HepG2 (cell line): ENCODE measurements around the gene SPNS3. TPM values are rescaled to one million over a fixed set of nuclear protein-coding genes. Genes with fewer than 3 reads are reported as not detected.
A peak's percentile ranks its signal among the peaks of the same experiment; 100 is the strongest.

Experiments used
- ARHGAP35 ChIP-seq: sonication (generic); formaldehyde crosslinking; IDR thresholded peaks from 2 replicates; pipeline ENCODE4 v1.9.0; 2022; ENCODE audit warnings: mild to moderate bottlenecking, inconsistent platforms, moderate library complexity, missing genetic modification reagents, borderline replicate concordance
- CHD4 ChIP-seq: fragments of 200-600 bp; sonication (generic); IDR thresholded peaks from 2 replicates; pipeline ENCODE4 v1.7.0; 2017; ENCODE audit warnings: mild to moderate bottlenecking, low read length, borderline replicate concordance
- ELF3 ChIP-seq: IDR thresholded peaks from 2 replicates; pipeline ENCODE4 v1.6.1; 2016; ENCODE audit warnings: missing genetic modification reagents, missing compliant biosample characterization
- ETV5 ChIP-seq: IDR thresholded peaks from 2 replicates; pipeline ENCODE4 v1.6.1; 2018; ENCODE audit warnings: missing biosample characterization, missing genetic modification reagents, inconsistent platforms, borderline replicate concordance
- GLI4 ChIP-seq: sonication (generic); formaldehyde crosslinking; IDR thresholded peaks from 2 replicates; pipeline ENCODE4 v1.5.1; 2020; ENCODE audit warnings: missing genetic modification reagents, mild to moderate bottlenecking, moderate library complexity, borderline replicate concordance
- MAZ ChIP-seq, 2 experiments: sonication (generic) in 1 of 2; formaldehyde crosslinking in 1 of 2; IDR thresholded peaks; 2 replicates each; pipeline versions ENCODE4 v1.5.0 to v1.6.1; 2012 to 2020; ENCODE audit warnings: low read depth in 2 of 2, mild to moderate bottlenecking in 2 of 2, borderline replicate concordance in 1 of 2, improper control_type of control experiment in 1 of 2, low read length in 1 of 2, missing genetic modification reagents in 1 of 2, moderate library complexity in 1 of 2
- NFIC ChIP-seq: IDR thresholded peaks from 2 replicates; pipeline ENCODE4 v1.6.1; 2012; ENCODE audit warnings: mild to moderate bottlenecking, low read length, inconsistent platforms
- RXRB ChIP-seq: IDR thresholded peaks from 2 replicates; pipeline ENCODE4 v1.6.1; 2016; ENCODE audit warnings: borderline replicate concordance, missing genetic modification reagents, missing compliant biosample characterization
- ZBTB21 ChIP-seq: sonication (generic); formaldehyde crosslinking; IDR thresholded peaks from 2 replicates; pipeline ENCODE4 v1.4.0; 2020; ENCODE audit warnings: missing genetic modification reagents
- ZBTB7A ChIP-seq: sonication (generic); formaldehyde crosslinking; IDR thresholded peaks from 2 replicates; pipeline ENCODE4 v1.8.0; 2022; ENCODE audit warnings: mild to moderate bottlenecking, missing genetic modification reagents
- ZMYM3 ChIP-seq: sonication (generic); formaldehyde crosslinking; IDR thresholded peaks from 2 replicates; pipeline ENCODE4 v1.5.1; 2020; ENCODE audit warnings: mild to moderate bottlenecking, missing genetic modification reagents
- ZNF30 ChIP-seq: sonication (generic); formaldehyde crosslinking; IDR thresholded peaks from 2 replicates; pipeline ENCODE4 v1.5.0; 2020; ENCODE audit warnings: mild to moderate bottlenecking, missing genetic modification reagents
- ZNF44 ChIP-seq: sonication (generic); formaldehyde crosslinking; IDR thresholded peaks from 2 replicates; pipeline ENCODE4 v1.5.1; 2020; ENCODE audit warnings: mild to moderate bottlenecking, missing genetic modification reagents
- ZNF629 ChIP-seq: sonication (generic); formaldehyde crosslinking; conservative IDR thresholded peaks from 2 replicates; pipeline ENCODE4 v1.5.0; 2020; ENCODE audit warnings: missing genetic modification reagents
- ZSCAN22 ChIP-seq: sonication (generic); formaldehyde crosslinking; IDR thresholded peaks from 2 replicates; pipeline ENCODE4 v1.4.0; 2020; ENCODE audit warnings: mild to moderate bottlenecking, missing genetic modification reagents
- polyA plus RNA-seq, 8 experiments: library from polyadenylated mRNA; depleted of rRNA in 3 of 8; stranded (reverse) in 7 of 8; unstranded in 1 of 8; fragments of >200 nt; fragmentation: Illumina TruSeq in 4 of 8; extraction: Trizol in 4 of 8; gene quantifications; 2 replicates each; pipeline versions ENCODE4 v1.2.1 to v1.2.3, GENCODE V29; 2011 to 2016; ENCODE audit warnings: low read depth in 4 of 8, missing spikeins in 1 of 8, mixed read lengths in 1 of 8; ENCODE audit not compliant: insufficient read depth in 1 of 8
- total RNA-seq, 5 experiments: library from RNA; depleted of rRNA; stranded (reverse); fragments of >200 nt; fragmentation: Illumina TruSeq; extraction: Trizol; gene quantifications; 2 replicates each; pipeline ENCODE4 v1.2.3, GENCODE V29; 2016; ENCODE audit warnings: low read depth in 1 of 5
- TF ChIP-seq, protein P1 (sequence below): sonication (generic); formaldehyde crosslinking; IDR thresholded peaks from 2 replicates; pipeline ENCODE4 v1.5.1; 2020; ENCODE audit warnings: mild to moderate bottlenecking, missing genetic modification reagents, moderate library complexity

Gene SPNS3
- total and polyA plus RNA-seq, 2 of the 13 experiments (the other 11 are each of a cell fraction or from before 2014, with no cell fraction given), result not detected

- TF ChIP-seq, protein P1, sequence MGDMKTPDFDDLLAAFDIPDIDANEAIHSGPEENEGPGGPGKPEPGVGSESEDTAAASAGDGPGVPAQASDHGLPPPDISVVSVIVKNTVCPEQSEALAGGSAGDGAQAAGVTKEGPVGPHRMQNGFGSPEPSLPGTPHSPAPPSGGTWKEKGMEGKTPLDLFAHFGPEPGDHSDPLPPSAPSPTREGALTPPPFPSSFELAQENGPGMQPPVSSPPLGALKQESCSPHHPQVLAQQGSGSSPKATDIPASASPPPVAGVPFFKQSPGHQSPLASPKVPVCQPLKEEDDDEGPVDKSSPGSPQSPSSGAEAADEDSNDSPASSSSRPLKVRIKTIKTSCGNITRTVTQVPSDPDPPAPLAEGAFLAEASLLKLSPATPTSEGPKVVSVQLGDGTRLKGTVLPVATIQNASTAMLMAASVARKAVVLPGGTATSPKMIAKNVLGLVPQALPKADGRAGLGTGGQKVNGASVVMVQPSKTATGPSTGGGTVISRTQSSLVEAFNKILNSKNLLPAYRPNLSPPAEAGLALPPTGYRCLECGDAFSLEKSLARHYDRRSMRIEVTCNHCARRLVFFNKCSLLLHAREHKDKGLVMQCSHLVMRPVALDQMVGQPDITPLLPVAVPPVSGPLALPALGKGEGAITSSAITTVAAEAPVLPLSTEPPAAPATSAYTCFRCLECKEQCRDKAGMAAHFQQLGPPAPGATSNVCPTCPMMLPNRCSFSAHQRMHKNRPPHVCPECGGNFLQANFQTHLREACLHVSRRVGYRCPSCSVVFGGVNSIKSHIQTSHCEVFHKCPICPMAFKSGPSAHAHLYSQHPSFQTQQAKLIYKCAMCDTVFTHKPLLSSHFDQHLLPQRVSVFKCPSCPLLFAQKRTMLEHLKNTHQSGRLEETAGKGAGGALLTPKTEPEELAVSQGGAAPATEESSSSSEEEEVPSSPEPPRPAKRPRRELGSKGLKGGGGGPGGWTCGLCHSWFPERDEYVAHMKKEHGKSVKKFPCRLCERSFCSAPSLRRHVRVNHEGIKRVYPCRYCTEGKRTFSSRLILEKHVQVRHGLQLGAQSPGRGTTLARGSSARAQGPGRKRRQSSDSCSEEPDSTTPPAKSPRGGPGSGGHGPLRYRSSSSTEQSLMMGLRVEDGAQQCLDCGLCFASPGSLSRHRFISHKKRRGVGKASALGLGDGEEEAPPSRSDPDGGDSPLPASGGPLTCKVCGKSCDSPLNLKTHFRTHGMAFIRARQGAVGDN (CRISPR knock-in tag), result peak; percentile 40; the same call in 1 of the 2 replicates
- TF ChIP-seq ZNF30 (CRISPR knock-in tag) (no peak), RXRB (peak; percentile 25; the same call in 1 of the 2 replicates), ETV5 (peak; percentile 60; the same call in 1 of the 2 replicates), ZSCAN22 (CRISPR knock-in tag) (no peak), ARHGAP35 (CRISPR knock-in tag) (no peak), ZNF629 (CRISPR knock-in tag) (peak; percentile 91), ELF3 (CRISPR knock-in tag) (peak; percentile 60; the same call in 1 of the 2 replicates), CHD4 (no peak), GLI4 (CRISPR knock-in tag) (no peak), ZBTB21 (no peak), ZMYM3 (CRISPR knock-in tag) (peak; percentile 88), ZNF44 (CRISPR knock-in tag) (no peak), NFIC (no peak), ZBTB7A (0 out of 2 replicates have a peak, but pooled peaks have one; percentile 33), MAZ (IDR thresholded peaks at IDR 0.05; ENCODE audit: borderline replicate concordance, low read depth, low read length) (no peak), MAZ (CRISPR knock-in tag; IDR thresholded peaks at IDR 0.05; ENCODE audit: low read depth) (no peak)
Observed at GRCh38 chr17:4438162-4438944, 4.6 kb downstream of the SPNS3 start (continued).
